Karpas-422 (cell line): ENCODE results near the gene PCDHGC5. TPM values are rescaled to one million over a fixed set of nuclear protein-coding genes. Genes with fewer than 3 reads are reported as not detected.

Experiments
- DNase-seq: peaks from one replicate; pipeline ENCODE4 v3.0.0-alpha.2; 2015
- H2AFZ ChIP-seq: fragments of 200-600 bp; sonication (generic); 2 replicates; pipeline ENCODE4 v1.6.1; 2014; ENCODE audit warnings: antibody characterized with exemption, low read length, mixed read lengths
- H3K27ac ChIP-seq: fragments of 200-600 bp; sonication (generic); 2 replicates; pipeline ENCODE4 v1.5.1; 2014; ENCODE audit warnings: mild to moderate bottlenecking, low read length, moderate library complexity
- H3K27me3 ChIP-seq: fragments of 200-600 bp; sonication (generic); 2 replicates; pipeline ENCODE4 v1.6.1; 2014; ENCODE audit warnings: low read length, mixed read lengths
- H3K36me3 ChIP-seq: fragments of 200-600 bp; sonication (generic); 2 replicates; pipeline ENCODE4 v1.6.1; 2014; ENCODE audit warnings: low read length, mixed read lengths; ENCODE audit not compliant: insufficient read depth
- H3K4me1 ChIP-seq: fragments of 200-600 bp; sonication (generic); 2 replicates; pipeline ENCODE4 v1.6.1; 2014; ENCODE audit warnings: mild to moderate bottlenecking, low read length, mixed read lengths
- H3K4me2 ChIP-seq: fragments of 200-600 bp; sonication (generic); 2 replicates; pipeline ENCODE4 v1.6.1; 2014; ENCODE audit warnings: low read length, low read depth, mild to moderate bottlenecking; ENCODE audit not compliant: poor library complexity, severe bottlenecking
- H3K4me3 ChIP-seq: fragments of 200-600 bp; sonication (generic); 2 replicates; pipeline ENCODE4 v1.5.1; 2014; ENCODE audit warnings: mild to moderate bottlenecking, antibody characterized with exemption, low read length, mixed read lengths
- H3K79me2 ChIP-seq: fragments of 200-600 bp; sonication (generic); 2 replicates; pipeline ENCODE4 v1.6.1; 2014; ENCODE audit warnings: mild to moderate bottlenecking, low read length, mixed read lengths
- H3K9ac ChIP-seq: fragments of 200-600 bp; sonication (generic); 2 replicates; pipeline ENCODE4 v1.6.0; 2014; ENCODE audit warnings: low read length
- H3K9me2 ChIP-seq: fragments of 200-600 bp; sonication (generic), shearing (Covaris generic); replicated peaks from 2 replicates; pipeline ENCODE4 v1.6.0; 2014; ENCODE audit warnings: mild to moderate bottlenecking, low read length, moderate library complexity; ENCODE audit not compliant: insufficient read depth
- H3K9me3 ChIP-seq: fragments of 300-700, 200-600 bp; sonication (generic); 2 replicates; pipeline ENCODE4 v1.6.1; 2014; ENCODE audit warnings: low read length, mixed read lengths
- H4K20me1 ChIP-seq: fragments of 200-600 bp; sonication (generic); 2 replicates; pipeline ENCODE4 v1.6.1; 2014; ENCODE audit warnings: mild to moderate bottlenecking, antibody characterized with exemption, low read length, low read depth; ENCODE audit not compliant: insufficient read depth
- total RNA-seq: library from RNA; depleted of rRNA; stranded (reverse); fragments of >200 nt; shearing (Covaris generic); gene quantifications from 2 replicates; pipeline ENCODE4 v1.2.3, GENCODE V29; 2014; ENCODE audit warnings: low replicate concordance

The PCDHGC5 gene
- total RNA-seq, 1 experiment from 2014 or later = 5.1 TPM

- peak overlapping the region; percentile 100 for H3K27ac ChIP-seq
- H3K27me3 ChIP-seq = no peaks in the 10 kb centered on the region
- H3K4me1 ChIP-seq = peaks cover 99% of the 10 kb centered on the region
- H3K9me2 ChIP-seq = no peaks in the 10 kb centered on the region
- H3K9me3 ChIP-seq = no peaks in the 10 kb centered on the region
- H3K4me2 ChIP-seq = peak overlapping the region; percentile 74
- H3K79me2 ChIP-seq = peaks cover 32% of the 10 kb centered on the region
- H3K9ac ChIP-seq = peak overlapping the region; percentile 85
- H3K36me3 ChIP-seq = peaks cover 65% of the 10 kb centered on the region
- H3K4me3 ChIP-seq = peak overlapping the region; percentile 35
- no peaks in the 10 kb centered on the region for H4K20me1 ChIP-seq
- peak; percentile 91 for DNase-seq
- H2AFZ ChIP-seq = no peak overlapping the region
Measured at GRCh38 chr5:141524604-141525597, 36.0 kb downstream of the PCDHGC5 start.

GRCh38 chr5:141525653-141526052, 36.8 kb downstream of the PCDHGC5 start:
- Histone ChIP-seq H3K4me3 (peak overlapping the region; percentile 35), H3K9ac (peak overlapping the region; percentile 85), H3K27ac (peak overlapping the region; percentile 100), H3K9me3 (no peaks in the 10 kb centered on the region), H3K9me2 (no peaks in the 10 kb centered on the region), H3K4me1 (peaks cover 99% of the 10 kb centered on the region), H3K36me3 (peaks cover 61% of the 10 kb centered on the region), H4K20me1 (no peaks in the 10 kb centered on the region), H3K4me2 (peak overlapping the region; percentile 74), H2AFZ (no peak overlapping the region), H3K27me3 (no peaks in the 10 kb centered on the region), H3K79me2 (peaks cover 32% of the 10 kb centered on the region)
- DNase-seq = no peak

GRCh38 chr5:141527426-141527825, 38.5 kb downstream of the PCDHGC5 start:
- H3K4me2 ChIP-seq = peak overlapping the region; percentile 74
- H4K20me1 ChIP-seq = no peaks in the 10 kb centered on the region
- peak overlapping the region; percentile 85 for H3K9ac ChIP-seq
- no peak overlapping the region for H2AFZ ChIP-seq
- peak overlapping the region; percentile 100 for H3K27ac ChIP-seq
- DNase-seq = no peak
- H3K9me3 ChIP-seq = no peaks in the 10 kb centered on the region
- peak overlapping the region; percentile 62; the same call in 1 of the 2 replicates for H3K4me3 ChIP-seq
- H3K9me2 ChIP-seq = no peaks in the 10 kb centered on the region
- no peaks in the 10 kb centered on the region for H3K27me3 ChIP-seq
- peaks cover 50% of the 10 kb centered on the region for H3K36me3 ChIP-seq
- peaks cover 100% of the 10 kb centered on the region for H3K4me1 ChIP-seq
- peaks cover 32% of the 10 kb centered on the region for H3K79me2 ChIP-seq

- Histone ChIP-seq H3K9me2 (no peaks in the 10 kb centered on the region), H3K4me1 (peaks cover 100% of the 10 kb centered on the region), H3K79me2 (peaks cover 25% of the 10 kb centered on the region), H4K20me1 (no peaks in the 10 kb centered on the region), H3K4me2 (peak overlapping the region; percentile 74), H3K27me3 (no peaks in the 10 kb centered on the region), H3K4me3 (peak overlapping the region; percentile 62), H2AFZ (no peak overlapping the region), H3K27ac (peak overlapping the region; percentile 100), H3K9me3 (no peaks in the 10 kb centered on the region), H3K9ac (peak overlapping the region; percentile 85), H3K36me3 (peaks cover 47% of the 10 kb centered on the region)
- no peak for DNase-seq
Measured at GRCh38 chr5:141528291-141528984, 39.6 kb downstream of the PCDHGC5 start.

- Histone ChIP-seq H3K9ac (peak overlapping the region; percentile 85), H3K4me2 (peak overlapping the region; percentile 74), H2AFZ (no peak overlapping the region), H3K79me2 (peaks cover 22% of the 10 kb centered on the region), H3K9me2 (no peaks in the 10 kb centered on the region), H3K4me1 (peaks cover 96% of the 10 kb centered on the region), H3K4me3 (peak overlapping the region; percentile 62), H4K20me1 (no peaks in the 10 kb centered on the region), H3K27me3 (no peaks in the 10 kb centered on the region), H3K27ac (peak overlapping the region; percentile 100), H3K9me3 (no peaks in the 10 kb centered on the region), H3K36me3 (peaks cover 46% of the 10 kb centered on the region)
- DNase-seq = peak; percentile 67
Measured at GRCh38 chr5:141529002-141529401, 40.1 kb downstream of the PCDHGC5 start.

GRCh38 chr5:141529873-141530272, 41.0 kb downstream of the PCDHGC5 start:
- Histone ChIP-seq H2AFZ (no peak overlapping the region), H3K9me3 (no peaks in the 10 kb centered on the region), H3K36me3 (peaks cover 48% of the 10 kb centered on the region), H3K27me3 (no peaks in the 10 kb centered on the region), H3K27ac (peak overlapping the region; percentile 100), H3K4me3 (peak overlapping the region; percentile 62), H3K9ac (peak overlapping the region; percentile 85), H3K4me1 (peaks cover 92% of the 10 kb centered on the region), H3K4me2 (peak overlapping the region; percentile 74), H3K79me2 (peaks cover 16% of the 10 kb centered on the region), H3K9me2 (no peaks in the 10 kb centered on the region), H4K20me1 (no peaks in the 10 kb centered on the region)
- DNase-seq = peak; percentile 88

GRCh38 chr5:141532726-141533125, 43.8 kb downstream of the PCDHGC5 start:
- H4K20me1 ChIP-seq = no peaks in the 10 kb centered on the region
- H3K9me3 ChIP-seq = no peaks in the 10 kb centered on the region
- H3K27me3 ChIP-seq = no peaks in the 10 kb centered on the region
- H3K4me3 ChIP-seq = no peak overlapping the region
- peaks cover 24% of the 10 kb centered on the region for H3K79me2 ChIP-seq
- peaks cover 44% of the 10 kb centered on the region for H3K36me3 ChIP-seq
- DNase-seq = no peak
- H2AFZ ChIP-seq = no peak overlapping the region
- peak overlapping the region; percentile 100 for H3K27ac ChIP-seq
- no peak overlapping the region for H3K9ac ChIP-seq
- no peak overlapping the region for H3K4me2 ChIP-seq
- peaks cover 67% of the 10 kb centered on the region for H3K4me1 ChIP-seq
- H3K9me2 ChIP-seq = no peaks in the 10 kb centered on the region

GRCh38 chr5:141533897-141534296, 45.0 kb downstream of the PCDHGC5 start:
- Histone ChIP-seq H3K4me2 (no peak overlapping the region), H4K20me1 (no peaks in the 10 kb centered on the region), H3K4me1 (peaks cover 55% of the 10 kb centered on the region), H3K36me3 (peaks cover 32% of the 10 kb centered on the region), H3K9me2 (no peaks in the 10 kb centered on the region), H3K27ac (peak overlapping the region; percentile 100), H3K79me2 (peaks cover 17% of the 10 kb centered on the region), H3K4me3 (no peak overlapping the region), H2AFZ (no peak overlapping the region), H3K9ac (no peak overlapping the region), H3K9me3 (no peaks in the 10 kb centered on the region), H3K27me3 (no peaks in the 10 kb centered on the region)
- DNase-seq = no peak
